GM19099 (cell line): ENCODE results near the gene CRIM1.

Experiments
- POLR2A ChIP-seq: IDR thresholded peaks from 3 replicates; pipeline ENCODE4 v1.6.1; 2011; ENCODE audit warnings: low read depth; ENCODE audit not compliant: insufficient read length; ENCODE audit errors: extremely low read depth

Gene CRIM1

DNA sequence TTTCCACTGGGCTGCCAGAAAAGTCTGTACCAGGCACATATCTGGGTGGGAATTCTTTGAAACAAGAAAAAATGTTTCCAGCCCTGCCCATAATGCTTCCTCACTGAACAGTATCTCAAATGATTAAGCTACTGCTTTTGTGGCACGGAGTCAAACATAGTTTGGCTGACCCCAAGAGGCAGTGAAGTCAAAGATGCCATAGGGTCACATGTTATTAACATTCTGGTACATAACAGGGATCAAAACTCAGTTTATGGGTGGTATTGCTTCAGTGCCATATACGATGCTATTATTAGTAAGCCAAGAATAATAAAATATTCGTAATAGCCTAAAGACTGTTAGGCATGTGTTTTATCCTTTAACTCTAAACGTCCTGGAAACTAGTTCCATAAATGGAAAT, 129.9 kb downstream of the CRIM1 start:
- TF ChIP-seq POLR2A: no peak

DNA sequence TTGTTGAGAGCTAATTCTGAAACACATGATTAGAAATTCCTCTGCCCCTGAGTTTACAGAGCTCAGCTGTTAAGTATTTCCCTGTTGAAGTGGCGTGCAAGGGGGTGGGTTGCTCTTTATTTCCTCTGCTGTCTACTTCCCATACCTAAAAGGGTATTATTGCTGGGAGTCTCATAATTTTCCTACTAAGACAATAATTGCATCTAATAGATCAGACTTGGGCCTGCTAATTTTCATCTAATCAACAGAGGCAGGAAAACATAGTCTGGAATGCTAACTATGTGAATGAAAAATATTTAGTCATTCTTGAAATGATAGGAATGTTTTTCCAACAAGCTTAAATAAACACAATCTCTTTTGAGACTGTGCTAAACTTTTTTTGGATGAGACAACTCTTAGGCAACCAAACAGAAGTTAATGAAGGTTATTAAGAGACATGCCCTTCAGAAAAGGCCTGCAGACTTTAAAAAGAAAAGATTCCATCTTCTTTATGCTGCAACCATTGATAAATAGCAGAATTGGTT, 131.0 kb downstream of the CRIM1 start:
- TF ChIP-seq POLR2A: no peak

DNA sequence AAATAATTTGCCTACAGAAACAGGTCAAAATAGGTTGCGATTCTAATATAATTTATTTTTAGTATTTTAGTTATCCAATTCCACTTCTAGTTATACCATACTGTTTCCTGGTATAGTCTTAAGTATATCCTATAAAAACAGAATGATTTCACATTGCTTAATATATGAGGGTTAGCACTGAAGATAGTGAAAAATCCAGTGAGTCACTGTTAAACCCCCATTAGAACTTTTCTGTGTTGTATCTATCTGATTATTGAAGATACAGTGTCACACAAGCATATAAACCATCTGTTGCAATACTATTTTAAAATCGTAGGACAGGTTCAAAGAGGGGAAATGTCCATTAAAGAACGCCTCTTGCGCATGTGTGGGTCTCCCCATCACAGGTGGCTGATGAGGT, 132.4 kb downstream of the CRIM1 start:
- TF ChIP-seq POLR2A: no peak

DNA sequence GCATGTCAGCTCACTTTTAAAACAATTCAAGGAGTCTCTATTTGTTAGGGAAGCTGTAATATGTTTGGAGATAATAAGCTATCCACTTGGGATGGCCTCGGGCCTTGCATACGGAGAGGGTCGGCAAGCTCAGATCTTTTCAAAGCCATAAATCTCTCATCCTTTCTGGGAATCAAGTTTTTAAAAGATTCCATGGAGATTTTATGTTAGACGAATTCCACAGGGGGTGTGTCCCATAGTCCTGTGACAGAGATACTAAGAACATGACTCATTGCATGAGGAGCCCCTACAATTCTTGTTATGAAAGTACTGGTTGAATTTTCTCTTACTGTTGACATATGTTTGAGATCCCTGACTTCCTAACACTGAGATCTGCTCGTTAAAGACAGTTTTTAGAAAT, 133.7 kb downstream of the CRIM1 start:
- TF ChIP-seq POLR2A: no peak

DNA sequence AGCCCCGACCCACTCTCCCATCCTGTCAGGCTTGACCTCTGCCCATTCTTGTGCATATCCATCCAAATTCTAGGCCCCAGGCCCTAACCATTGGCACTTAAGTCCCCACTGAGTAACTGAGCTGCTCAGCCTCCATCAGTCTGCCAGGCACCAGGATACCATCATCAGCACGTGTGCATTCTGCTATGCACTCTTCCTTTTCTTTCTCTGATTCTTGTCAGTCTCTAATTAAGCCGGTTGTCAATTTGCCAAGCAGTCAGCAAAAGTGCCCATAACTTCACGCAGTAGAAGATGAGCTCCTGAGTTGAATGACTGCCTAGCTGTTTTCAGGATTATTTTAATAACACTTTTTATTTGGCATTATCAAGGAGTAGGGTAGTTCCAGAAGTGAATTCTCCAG, 135.2 kb downstream of the CRIM1 start:
- no peak for TF ChIP-seq POLR2A

DNA sequence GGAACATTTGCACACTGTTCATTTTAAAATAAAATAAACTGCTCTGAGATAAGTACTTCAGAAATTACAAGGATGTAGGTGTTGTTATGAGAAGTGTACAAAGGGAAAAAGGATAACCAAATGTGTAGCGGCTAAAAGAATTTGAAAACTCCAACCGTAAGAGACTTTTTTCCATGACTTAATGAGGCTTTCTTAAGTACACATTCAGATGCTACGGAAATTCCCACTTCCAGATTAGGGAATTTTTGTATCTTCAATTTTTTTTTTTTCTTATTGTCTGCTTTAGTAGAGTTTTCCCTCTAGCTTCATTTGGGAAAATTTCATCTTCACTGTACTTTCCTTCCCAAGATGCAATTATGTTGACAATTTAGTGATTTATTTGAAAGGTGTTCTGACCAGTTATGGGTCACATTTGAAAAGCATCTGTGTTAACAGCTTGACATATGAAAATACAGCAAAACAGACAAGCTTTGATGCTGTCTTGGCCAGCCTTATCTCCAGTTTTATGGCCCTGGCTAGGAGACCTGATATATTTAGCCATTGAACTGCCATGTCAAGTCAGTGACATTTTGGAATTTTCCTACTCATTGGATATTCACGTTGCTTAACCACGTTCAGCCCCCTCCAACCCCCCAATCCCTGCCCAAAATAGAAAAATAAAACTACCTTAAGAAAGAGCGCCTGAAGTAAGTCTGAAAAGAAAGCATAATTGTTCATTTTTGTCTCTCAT, 136.8 kb downstream of the CRIM1 start:
- no peak for TF ChIP-seq POLR2A

DNA sequence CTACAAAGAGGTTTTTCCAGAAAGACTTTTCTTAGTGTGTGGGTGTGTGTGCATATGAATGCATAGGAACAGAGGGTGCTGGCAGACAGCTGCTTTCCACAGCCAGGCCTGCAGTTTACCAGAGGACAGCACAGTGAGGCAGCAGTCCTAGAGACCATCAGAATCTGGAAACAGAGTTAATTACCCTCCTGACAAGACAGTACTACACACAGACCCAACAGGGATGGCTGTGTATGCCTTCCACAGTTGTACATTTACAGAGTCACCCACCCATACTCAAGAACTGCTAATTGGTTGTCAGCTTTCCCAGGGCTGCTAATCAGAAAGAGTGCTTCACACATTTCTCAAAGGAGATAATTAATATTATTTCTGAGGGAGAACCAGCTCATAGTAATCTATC, 137.7 kb downstream of the CRIM1 start:
- no peak for TF ChIP-seq POLR2A

DNA sequence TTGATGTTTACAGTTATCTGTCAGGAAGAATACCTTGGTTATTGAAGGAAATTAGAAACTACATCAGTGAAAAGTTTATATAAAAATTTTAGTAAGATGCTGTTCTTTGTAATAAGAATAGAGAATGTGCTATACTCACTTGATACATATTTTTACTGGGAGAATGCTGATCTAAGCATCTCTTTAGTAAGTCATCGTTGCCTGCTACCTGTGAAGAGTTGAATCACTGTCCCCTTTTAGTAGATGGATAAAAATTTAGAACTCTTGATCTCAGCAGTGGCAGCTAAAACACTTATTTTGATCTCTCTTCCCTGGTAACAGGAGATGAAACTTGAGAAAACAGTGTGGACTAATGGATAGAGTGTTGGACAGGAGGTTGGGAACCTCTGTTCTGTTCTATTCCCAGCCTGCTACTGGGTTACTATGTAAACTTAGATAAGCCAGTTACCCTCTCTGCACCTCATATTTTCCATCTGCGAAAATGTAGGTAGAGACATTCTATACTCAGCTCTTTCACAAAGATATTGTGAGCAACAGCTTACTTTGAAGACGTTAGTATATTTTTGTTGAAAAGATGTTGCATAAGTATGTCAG, 142.1 kb downstream of the CRIM1 start:
- no peak for TF ChIP-seq POLR2A

DNA sequence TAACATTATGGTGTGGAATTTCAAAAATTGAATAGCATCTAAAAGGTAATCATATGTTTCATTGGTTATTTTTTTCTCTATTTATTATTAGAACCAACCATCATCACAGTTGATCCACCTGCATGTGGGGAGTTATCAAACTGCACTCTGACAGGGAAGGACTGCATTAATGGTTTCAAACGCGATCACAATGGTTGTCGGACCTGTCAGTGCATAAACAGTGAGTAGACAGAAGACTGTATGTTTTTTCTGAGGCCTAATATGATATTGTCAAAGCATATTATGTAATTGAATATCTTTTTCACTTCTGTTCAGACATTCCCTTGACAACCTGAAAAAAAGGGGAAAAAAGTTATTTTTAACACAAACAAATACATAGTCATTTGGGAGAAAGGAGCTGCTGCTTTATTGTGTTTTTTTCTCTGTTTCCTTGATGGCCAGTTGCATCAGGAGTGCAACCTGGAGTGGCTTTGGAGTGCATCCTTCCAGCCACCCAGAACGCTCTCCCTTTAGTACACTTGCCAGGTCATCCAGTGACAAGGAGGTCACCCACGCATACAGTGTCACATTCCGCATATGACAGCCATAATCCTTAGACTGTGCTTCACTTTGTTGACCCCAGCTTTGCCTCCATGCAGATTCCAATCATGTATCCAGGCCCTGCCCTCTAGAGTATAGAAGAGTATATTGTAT, 143.7 kb downstream of the CRIM1 start:
- no peak for TF ChIP-seq POLR2A

DNA sequence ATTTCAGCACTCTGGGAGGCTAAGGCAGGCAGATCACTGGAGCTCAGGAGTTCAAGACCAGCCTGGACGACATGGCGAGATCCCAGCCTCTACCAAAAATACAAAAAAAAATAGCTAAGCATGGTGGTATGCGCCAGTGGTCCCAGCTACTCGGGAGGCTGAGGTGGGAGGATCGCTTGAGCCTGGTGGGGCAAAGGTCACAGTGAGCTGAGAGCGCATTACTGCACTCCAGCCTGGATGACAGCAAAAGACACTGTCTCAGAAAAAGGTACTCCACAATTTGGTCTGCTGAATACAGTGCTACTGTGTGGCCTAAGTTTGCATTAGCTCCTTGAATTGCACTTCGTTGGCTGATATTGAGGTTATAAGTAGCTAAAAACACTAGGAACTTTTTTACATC, 144.5 kb downstream of the CRIM1 start:
- TF ChIP-seq POLR2A: no peak

DNA sequence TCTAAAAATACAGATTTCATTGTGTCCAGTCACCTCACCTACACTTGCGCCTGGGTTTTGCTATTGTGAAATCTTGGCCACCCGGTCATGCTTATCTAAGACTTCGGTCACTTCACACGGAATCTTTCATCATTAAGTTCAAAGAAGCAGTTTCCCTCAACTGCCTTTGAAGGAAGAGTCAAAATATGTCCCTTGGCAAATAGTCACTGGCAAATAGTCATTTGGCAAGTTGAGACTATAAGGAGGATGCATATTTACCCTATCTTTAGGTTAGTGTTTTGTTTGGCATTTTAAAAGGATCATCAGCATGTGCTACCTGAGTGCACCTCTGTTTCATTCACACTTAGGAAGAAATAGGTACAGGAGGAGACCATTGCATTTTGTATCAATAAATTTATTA, 146.5 kb downstream of the CRIM1 start:
- TF ChIP-seq POLR2A: no peak

DNA sequence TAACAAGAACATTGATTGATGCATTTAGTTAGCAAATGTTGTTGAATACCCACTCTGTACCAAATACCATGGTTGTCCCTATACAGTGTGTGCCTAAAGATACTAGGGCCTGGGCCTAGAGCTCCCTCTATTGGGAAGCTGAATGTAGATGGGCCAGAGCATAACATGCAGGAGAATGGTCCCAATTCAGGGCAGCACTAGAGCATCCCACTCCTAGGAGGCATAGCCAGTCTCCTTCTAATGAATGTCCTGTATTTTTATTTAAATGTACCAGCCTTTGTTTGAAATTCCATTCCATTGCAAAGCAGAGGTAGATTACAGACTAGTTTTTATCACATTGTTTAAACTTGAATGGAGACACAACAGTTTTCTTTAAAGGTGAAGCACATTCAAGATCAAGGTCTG, 151.8 kb downstream of the CRIM1 start:
- TF ChIP-seq POLR2A: no peak

DNA sequence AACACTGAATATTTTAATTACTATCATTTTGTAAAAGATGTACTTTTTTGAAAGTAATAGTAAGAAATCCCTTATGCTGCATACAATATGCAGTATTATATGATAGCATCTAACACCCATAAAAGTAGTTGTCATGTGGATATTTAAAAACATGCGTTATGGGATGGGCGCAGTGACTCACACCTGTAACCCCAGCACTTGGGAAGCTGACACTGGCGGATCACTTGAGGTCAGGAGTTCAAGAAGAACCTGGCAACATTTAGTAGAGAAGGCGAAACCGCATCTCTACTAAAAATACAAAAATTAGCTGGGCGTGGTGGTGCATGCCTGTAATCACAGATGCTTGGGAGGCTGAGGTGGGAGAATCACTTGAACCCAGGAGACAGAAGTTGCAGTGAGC, 153.5 kb downstream of the CRIM1 start:
- TF ChIP-seq POLR2A: no peak

DNA sequence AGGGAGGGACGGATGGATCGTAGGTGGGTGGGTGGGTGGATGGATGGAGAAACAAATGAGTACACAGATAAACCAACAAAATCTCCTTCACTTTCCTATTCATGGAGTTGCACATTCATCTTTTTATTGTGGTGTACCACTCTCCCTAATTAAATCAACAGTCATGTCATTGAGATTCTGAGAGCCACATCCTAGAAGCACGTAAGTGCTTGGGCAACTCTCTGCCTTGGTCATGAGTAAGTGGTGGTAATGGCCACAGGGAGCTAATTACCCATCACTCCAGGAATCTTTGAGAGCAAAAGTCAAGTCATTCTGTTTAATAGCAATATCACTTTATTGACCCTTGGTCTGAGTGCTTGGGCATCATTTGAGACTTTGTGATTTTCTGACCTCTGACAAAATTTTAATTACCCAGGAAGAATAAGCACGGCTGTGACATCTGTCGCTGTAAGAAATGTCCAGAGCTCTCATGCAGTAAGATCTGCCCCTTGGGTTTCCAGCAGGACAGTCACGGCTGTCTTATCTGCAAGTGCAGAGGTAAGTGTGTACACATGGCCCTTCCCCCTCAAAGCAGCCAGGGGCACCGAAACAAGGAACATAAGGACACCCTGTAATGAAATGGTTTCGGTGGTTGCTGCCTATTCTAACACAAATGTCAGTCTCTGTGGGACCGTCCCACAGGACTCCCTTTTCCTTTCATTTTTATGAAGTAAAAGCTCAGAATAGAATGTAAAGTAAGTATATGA, 156.5 kb downstream of the CRIM1 start:
- TF ChIP-seq POLR2A: no peak

DNA sequence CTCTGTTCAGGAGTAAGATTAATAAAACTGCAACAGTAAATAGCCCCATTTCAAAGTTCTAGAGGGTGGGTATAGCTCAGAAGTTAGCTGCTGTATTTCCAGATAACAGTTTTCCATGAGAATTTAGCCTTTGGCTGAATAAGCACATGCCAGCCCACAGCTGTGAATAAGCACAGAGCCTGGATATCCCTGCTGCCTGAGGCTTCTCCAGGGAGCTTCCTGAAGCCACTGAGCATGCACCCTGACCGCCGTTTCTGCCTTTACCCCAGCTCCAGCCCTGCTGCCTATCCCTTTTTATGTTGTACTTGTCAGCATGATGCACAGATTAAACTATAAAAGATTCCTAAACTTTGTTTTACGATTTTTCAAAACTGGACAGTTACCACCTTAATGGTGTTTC, 157.1 kb downstream of the CRIM1 start:
- no peak for TF ChIP-seq POLR2A
